ENCODE data around the gene KIZ. TPM values are rescaled to one million over a fixed set of nuclear protein-coding genes. Genes with fewer than 3 reads are reported as not detected.
A peak's percentile ranks its signal among the peaks of the same experiment; 100 is the strongest.

The KIZ gene
- total RNA-seq, 4 donors from 2014 or later = 21.1 to 66.6 (median 34.6) TPM

DNA sequence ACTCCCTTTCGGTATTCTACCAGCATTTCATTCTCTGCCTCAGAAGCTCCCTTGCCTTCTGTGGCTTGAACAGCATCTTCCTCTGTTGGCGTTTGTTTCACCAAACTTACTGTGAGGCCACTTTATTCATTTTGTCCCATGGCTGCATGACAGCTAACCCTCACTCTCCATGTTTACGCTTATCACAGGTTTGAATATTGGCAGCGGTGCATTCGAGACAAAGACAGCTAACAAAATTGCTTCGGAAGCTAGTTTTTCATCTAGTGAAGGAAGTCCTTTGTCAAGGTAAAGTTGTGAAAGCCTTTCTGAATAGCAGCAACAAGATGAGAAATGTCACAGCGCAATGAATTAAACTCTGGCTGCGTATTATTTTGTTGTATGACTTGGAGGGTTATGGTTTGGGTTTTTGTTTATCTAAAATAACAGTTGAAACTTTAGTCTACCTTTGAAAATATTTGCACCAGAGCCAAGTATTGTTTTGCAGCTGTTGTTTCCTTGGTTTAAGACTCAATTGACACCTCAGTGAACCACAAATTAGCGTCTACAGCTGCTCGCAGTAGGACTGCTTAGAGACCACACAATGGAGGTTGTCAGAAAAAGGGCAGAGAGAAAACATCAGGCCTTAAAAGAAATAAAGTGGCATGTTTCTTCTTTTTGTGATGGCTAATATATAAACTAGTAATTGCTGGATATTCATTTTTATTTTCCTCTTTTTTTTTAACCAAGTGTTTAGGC, 106.8 kb downstream of the KIZ start:
- ATAC-seq (no peak), DNase-seq (no peak)
- Histone ChIP-seq H3K27ac (no peak overlapping the region), H3K4me1 (no peaks in the 10 kb centered on the region), H3K9me3 (no peaks in the 10 kb centered on the region), H3K4me3 (no peak overlapping the region), H3K27me3 (no peaks in the 10 kb centered on the region), H3K36me3 (peaks cover 0 to 29% of the 10 kb centered on the region in 2 donors)
- in situ Hi-C loops (cut with MboI; ENCODE audit: low sequenced_read_pairs in 4 of 4) (loop anchor here (5.0 to 25.0 kb wide), 3 partner anchors 105 to 272 kb away; no protein-coding TSS in a partner anchor), intact Hi-C loops (cut with DNase I; ENCODE audit: low total_unique reads) (no loop called here)
- TF ChIP-seq, protein P1, sequence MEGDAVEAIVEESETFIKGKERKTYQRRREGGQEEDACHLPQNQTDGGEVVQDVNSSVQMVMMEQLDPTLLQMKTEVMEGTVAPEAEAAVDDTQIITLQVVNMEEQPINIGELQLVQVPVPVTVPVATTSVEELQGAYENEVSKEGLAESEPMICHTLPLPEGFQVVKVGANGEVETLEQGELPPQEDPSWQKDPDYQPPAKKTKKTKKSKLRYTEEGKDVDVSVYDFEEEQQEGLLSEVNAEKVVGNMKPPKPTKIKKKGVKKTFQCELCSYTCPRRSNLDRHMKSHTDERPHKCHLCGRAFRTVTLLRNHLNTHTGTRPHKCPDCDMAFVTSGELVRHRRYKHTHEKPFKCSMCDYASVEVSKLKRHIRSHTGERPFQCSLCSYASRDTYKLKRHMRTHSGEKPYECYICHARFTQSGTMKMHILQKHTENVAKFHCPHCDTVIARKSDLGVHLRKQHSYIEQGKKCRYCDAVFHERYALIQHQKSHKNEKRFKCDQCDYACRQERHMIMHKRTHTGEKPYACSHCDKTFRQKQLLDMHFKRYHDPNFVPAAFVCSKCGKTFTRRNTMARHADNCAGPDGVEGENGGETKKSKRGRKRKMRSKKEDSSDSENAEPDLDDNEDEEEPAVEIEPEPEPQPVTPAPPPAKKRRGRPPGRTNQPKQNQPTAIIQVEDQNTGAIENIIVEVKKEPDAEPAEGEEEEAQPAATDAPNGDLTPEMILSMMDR (IDR thresholded peaks at IDR 0.05 in 4 of 5, conservative IDR thresholded peaks at IDR 0.05 in 1 of 5) = no peak
- no peak for TF ChIP-seq POLR2A (IDR thresholded peaks at IDR 0.05)

DNA sequence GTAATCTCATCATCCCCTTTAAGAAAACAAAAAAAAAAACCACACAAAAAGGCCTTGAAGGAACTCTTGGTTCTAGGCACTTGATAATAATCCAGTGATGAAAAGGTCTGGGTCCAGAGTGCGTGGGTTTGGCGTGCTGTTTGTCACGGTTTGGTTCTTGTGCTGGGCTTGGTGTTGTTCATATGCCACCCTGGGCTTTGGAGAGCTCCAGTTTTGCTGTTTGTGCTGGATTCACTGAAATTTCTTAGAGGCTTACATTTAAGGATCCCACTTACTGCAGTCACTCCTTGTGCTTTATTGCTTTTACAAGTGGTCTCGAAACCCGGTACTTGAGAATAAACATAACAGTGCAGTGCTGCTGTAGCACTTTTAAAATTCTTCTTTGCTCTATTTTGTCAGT, 108.4 kb downstream of the KIZ start:
- in situ Hi-C loops (cut with MboI; ENCODE audit: low sequenced_read_pairs in 4 of 4) (loop anchor here (5.0 to 25.0 kb wide), 3 partner anchors 103 to 270 kb away; no protein-coding TSS in a partner anchor), intact Hi-C loops (cut with DNase I; ENCODE audit: low total_unique reads) (loop anchor here (1.0 to 2.0 kb wide), 2 partner anchors 271 to 338 kb away; no protein-coding TSS in a partner anchor)
- Histone ChIP-seq H3K36me3 (peaks cover 0 to 22% of the 10 kb centered on the region in 2 donors), H3K27ac (no peak overlapping the region), H3K9me3 (no peaks in the 10 kb centered on the region), H3K4me3 (no peak overlapping the region), H3K4me1 (no peaks in the 10 kb centered on the region), H3K27me3 (no peaks in the 10 kb centered on the region)
- DNase-seq (no peak), ATAC-seq (no peak)
- TF ChIP-seq, protein P1 (IDR thresholded peaks at IDR 0.05 in 4 of 5, conservative IDR thresholded peaks at IDR 0.05 in 1 of 5) = no peak
- TF ChIP-seq POLR2A (IDR thresholded peaks at IDR 0.05) = no peak

DNA sequence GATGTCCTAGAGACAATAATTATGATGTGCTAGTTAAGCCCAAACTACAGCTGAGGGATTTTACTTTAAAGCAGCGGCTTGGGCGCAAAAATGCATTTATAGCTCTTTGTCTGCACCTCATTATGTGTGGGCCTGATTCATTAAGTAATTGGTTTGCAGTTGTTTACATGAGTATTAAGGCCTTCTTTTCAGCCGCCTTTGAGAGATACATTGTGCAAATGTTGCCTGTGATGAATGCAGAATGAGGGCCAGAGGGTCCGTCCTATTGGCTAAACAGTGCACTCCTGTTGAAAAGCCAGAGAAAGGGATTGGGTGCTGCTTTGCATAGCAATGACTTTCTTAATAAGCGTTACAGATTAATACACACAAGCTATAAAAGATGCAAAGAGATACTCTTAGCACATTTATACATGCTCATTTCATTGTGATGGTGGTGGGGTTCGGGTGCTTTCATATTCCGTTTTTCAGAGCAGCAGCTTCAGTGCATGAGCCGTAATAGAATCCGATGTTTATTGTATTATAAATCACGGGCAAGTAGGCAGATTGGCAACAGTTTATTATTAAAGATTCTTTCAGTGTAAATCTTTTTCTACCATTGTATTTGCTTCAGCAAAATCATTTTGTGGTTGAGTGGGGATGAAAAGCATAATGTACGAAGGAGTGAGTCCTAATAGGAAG, 109.1 kb downstream of the KIZ start:
- TF ChIP-seq POLR2A (IDR thresholded peaks at IDR 0.05) = no peak
- TF ChIP-seq, protein P1 (IDR thresholded peaks at IDR 0.05 in 4 of 5, conservative IDR thresholded peaks at IDR 0.05 in 1 of 5) = no peak
- ATAC-seq = no peak
- Histone ChIP-seq H3K27me3 (no peaks in the 10 kb centered on the region), H3K36me3 (peaks cover 0 to 15% of the 10 kb centered on the region in 2 donors), H3K9me3 (no peaks in the 10 kb centered on the region), H3K4me3 (no peak overlapping the region), H3K27ac (no peak overlapping the region), H3K4me1 (no peaks in the 10 kb centered on the region)
- intact Hi-C loops (cut with DNase I; ENCODE audit: low total_unique reads) = loop anchor here (1.0 to 5.0 kb wide), 3 partner anchors 87 to 338 kb away; no protein-coding TSS in a partner anchor
- DNase-seq = no peak
- in situ Hi-C loops (cut with MboI; ENCODE audit: low sequenced_read_pairs in 4 of 4) = loop anchor here (5.0 to 25.0 kb wide), 3 partner anchors 102 to 270 kb away; no protein-coding TSS in a partner anchor

DNA sequence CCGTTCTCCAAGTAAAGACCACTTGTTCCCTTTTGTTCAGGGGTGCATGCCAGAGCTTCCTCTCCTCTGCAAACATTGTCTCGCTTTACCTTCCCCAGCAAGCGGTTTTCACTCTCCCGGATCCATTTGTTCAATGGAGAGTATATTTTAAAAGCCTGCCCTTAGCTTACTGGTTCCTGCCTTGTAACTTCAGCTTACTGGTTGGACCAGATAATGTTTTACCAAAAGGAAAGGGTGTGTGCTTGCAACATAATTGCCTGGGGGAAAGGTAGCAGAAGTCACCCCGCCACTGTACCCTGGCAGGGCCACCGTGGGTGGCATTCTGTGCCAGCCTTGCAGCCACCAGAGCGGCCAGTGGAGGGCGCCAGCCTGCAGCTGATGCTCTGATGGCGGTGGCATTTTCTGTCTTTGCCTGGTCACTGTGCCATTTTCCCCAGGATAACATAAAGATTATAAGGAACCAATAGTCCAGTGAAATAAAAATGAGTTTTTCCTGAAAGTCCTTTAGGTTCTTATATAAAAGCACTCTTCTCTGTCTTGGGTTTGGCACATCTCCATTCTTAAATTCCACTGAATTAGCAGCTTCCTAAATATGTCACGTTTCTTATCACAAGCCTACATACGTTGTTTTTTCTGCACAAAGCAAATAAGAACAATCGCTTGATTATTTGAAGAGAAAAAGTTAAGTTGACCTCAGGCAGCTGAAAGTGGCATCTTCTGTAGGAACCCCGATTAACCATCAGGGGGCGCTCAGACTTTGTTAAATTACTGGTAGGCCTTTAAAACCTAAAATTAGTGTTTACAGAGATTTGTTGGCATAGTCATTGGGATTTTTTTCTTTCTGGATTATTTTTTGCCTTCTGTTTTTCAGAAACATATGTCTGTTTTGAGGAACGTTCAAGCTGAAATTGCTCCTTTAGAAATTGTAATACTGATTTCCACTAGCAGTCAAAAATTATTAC, 109.9 kb downstream of the KIZ start:
- in situ Hi-C loops (cut with MboI; ENCODE audit: low sequenced_read_pairs in 4 of 4) = loop anchor here in 3 of 4 donors (10.0 to 25.0 kb wide), 2 partner anchors 102 to 269 kb away; no protein-coding TSS in a partner anchor

More for the DNA sequence above, 109.9 kb downstream of the KIZ start:
- H3K4me3 ChIP-seq = no peak overlapping the region
- DNase-seq = peak; percentile 6 to 25
- intact Hi-C loops (cut with DNase I; ENCODE audit: low total_unique reads) = loop anchor here (2.0 to 5.0 kb wide), 2 partner anchors 87 to 337 kb away; no protein-coding TSS in a partner anchor
- H3K36me3 ChIP-seq = peaks cover 0 to 7% of the 10 kb centered on the region in 2 donors
- H3K27me3 ChIP-seq = no peaks in the 10 kb centered on the region
- ATAC-seq = peak in 1 of 2 donors; percentile 72
- H3K9me3 ChIP-seq = no peaks in the 10 kb centered on the region
- H3K27ac ChIP-seq = no peak overlapping the region
- no peaks in the 10 kb centered on the region for H3K4me1 ChIP-seq
- no peak for TF ChIP-seq POLR2A (IDR thresholded peaks at IDR 0.05)
- TF ChIP-seq, protein P1 (IDR thresholded peaks at IDR 0.05 in 4 of 5, conservative IDR thresholded peaks at IDR 0.05 in 1 of 5) = peak; percentile 50 to 75 (median 57)
